ENCODE results near the gene LGR4.
A peak's percentile ranks its signal among the peaks of the same experiment; 100 is the strongest.

Gene LGR4

DNA sequence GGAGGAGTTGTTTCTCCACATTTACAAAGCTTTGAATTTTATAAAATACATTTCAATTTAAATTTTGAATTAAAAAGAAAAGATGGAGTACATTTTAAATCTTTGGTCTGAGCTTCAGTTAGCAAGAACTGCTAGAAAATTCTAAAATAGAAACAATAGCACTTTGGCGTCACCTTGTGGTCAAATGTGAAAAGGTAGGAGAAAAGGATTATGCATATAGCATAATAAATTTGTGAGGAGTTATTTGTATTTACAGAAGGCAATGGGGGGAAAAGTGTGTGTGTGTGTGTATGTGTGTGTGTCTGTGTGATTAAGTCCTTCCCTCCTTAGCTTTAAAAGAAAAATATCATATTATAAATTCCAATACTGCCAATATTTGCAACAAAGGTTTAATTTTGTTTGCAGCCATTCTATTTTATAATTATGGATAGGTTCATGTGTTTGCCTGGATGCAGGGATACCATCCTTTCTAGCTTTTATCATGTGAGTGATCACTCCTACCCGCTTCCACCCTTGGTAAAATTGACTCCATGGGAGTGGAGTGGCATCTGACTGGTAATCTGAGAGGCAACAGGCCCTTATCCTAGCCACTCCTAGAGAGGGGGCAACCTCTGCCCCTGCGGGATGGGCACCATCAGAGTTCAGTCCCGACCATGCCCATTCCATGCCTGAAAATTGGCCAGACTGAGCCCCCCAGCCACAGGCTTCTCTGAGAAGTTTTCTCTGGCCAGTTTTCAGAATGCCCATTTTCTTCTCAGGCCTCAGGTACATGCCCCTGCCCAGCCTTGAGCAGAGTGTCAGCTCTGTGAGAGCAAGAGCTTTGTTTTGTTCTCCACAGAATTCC is 13.6 kb upstream of the LGR4 start:
- DNase-seq: peak; percentile 49

DNA sequence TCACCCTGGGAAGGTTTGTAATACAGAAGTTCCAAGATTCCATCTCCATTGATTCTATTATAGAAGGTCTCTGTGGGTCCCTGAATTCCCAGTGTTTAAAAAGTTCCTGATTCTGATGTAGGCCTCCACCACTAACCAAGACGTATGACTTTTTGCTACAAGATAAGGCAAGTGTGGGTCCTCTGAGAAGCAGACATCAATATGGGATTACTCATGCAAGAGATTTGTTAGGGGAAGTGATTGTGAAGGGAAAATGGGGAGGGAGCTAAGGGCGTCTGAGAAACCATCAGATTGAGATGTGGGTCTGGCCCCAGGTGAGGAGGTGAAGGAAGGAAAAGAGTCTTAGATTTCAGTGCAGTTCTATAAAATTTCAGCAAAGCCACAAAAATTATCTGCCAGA is 10.2 kb upstream of the LGR4 start:
- no peak for DNase-seq

DNA sequence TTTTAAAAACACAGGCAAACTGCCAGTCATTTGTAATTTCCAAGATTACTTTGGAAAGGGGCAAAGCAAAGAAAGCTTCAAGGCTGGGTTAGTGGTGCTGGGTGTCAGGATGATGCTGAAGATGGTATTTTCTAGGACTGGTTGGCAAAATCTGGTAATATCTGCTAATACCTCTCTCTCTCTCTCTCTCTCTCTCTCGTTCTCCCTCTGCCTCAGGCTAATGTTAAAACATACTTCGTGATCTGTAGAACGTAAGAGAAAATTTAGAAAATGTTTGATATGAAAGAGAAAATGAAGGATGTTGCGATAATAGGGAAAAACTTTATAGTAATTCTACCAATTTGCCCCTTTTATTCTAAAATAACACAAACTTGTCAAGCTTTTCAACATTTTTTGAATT is 9.4 kb upstream of the LGR4 start:
- no peak for DNase-seq

DNA sequence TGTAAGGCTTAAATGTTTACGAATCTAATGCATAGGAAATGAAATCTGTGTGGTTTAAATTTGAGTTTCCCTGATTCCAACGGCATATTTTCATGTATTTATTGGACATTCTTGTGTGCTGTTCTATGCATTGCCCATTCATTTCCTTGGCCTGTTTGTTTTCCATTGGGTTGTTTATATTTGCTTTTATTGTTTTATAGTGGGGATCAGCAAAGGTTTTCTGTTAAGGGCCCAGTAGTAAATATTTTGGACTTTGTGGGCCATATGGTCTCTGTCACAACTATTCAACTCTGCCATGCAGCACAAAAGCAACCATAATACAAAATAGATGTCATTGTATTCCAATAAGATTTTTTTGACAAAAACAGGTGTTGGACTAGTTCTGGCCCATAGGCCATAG is 5.2 kb upstream of the LGR4 start:
- DNase-seq: no peak

DNA sequence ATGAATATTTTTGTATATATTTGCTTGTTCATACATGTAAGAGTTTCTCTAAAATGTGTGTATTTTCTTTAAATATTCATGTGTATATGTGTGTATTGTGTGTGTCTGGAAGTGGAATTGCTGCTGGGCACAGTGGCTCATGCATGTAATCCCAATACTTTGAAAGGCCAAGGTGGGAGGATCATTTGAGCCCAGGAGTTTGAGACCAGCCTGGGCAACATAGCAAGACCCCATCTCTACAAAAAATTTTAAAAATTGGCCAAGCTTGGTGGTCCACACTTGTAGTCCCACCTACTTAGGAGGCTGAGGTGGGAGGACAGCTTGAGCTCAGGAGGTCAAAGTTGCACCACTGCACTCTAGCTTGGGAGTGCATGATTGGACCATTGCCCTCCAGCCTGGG is 4.7 kb upstream of the LGR4 start:
- no peak for DNase-seq

DNA sequence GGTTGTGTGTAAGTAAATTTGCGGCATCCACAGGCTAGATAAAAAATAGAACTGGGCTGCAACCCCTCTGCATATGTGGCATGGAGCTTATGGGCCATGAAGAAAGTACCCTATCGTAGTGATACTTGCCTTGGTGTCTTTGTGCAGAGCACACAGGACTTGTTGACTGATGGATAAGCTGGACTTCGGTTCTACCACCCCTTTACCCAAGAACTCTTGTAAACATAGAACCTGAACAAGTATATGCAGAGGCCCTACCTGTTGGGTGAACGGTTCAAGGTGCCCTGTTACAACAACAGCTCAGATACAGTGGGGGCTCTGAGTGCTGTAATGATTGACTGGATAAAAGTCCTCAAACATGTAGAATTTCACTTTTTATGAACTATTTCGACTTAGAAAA is 3.0 kb upstream of the LGR4 start:
- DNase-seq: no peak

DNA sequence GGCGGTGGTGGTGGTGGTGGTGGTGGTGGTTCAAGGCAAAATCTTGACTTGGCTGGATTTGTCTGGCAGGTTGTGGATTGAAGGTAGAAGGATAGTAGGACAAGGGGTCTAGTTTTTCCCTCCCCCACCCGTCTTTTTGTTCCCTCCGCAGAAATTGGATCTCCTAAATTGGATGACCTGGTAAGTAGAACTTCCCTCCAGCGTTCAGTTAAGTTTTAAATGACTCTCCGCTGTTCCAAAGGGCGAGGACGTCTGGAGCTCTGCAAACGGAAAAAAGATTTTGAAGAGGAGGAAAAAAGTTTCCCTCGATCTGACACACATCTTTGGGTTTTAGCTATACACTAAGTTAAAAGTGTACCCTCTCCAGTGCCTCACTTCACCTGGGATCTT is 422 bp upstream of the LGR4 start:
- no peak for DNase-seq

DNA sequence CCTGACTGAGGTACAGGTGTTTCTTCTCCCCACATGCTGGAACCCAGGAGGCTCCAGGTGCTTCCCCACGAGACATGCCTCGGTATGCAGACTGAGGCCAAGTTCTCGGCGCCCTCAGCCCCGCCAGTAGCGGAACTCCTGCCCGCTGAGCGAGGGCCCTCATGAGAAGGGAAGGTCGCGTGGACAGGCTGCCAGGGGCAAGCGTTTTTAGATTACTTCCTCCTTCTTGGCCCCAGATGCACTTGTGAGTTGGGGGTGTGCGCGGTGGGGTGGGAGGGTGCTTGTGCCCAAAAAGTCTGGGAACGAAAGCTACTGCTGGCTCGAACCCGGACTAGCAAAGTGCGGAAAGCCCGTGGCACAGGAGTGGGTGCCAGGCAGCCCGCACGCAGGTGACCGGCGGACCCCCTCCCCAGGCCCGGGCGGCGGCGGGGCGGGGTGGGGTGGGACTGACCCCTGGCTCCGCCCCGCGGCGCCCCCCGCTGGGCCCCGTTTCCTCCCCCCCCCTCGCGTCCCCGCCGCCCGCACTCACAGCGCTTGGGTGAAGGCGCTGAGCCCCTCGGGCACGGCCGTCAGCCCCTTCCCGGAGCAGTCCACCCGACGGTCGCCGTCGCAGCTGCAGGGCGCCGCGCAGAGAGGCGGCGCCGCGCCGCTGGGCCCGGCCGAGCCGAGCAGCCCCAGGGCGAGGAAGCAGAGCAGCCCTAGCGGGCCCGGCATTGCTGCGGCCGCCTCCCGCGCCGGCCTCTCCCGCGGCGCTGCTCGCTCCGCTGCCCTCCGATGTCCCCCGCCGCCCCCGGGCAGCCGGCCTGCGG is 797 bp downstream of the LGR4 start:
- no peak for DNase-seq

DNA sequence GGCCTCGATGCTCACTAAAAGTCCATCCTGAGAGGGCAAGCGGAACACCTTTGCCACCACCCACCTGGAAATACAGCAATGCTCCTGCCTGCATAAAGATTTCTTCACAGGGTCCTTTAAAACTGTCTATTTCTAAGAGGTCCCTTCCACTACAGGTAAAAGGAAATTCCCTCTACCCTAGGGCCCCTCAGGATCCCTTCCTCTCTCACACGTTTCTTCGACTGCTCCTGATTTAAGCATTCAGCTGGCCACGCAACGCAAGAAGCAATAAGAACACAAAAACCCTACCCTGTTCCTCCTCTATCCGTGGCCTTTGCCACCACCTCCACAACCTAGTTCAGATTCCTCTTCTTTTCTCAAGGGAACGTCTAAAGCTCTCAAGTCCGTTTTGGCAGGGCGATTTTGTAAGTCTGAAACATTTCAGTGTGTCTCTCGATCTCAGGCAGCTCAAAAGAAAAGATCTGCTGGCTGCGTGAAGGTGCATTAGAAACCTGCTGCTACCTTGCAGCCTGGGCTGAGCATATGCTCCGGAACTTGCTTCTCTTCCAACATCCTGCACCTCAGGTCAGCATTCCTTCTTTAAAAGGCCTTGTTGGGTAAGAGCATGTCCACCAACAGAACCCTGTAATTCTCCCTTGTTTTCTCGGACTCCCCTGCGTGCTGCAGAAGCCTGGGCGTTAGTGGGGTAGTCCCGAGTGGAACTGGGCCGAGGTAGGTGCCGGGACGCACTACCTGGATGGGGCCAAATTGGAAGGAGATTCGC is 1.6 kb downstream of the LGR4 start:
- DNase-seq: no peak

DNA sequence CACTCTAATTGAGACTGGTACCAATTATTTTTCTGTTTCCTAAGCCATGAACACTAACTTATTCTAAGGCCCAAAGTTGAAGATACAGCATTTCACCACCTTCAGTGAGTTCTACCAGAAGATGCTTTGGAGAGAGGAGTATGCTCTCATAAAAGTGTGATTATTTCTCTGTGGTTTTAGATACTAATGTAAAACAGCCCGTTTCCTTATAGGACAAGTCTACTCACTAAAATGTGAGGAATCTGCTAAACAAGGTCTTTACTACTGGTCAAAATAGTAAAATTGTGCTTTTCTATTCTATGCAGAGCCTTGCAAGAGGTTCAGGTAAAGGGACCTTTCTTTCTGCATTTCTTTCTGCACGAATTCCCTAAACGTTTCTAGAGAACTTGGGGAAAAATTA is 2.4 kb downstream of the LGR4 start:
- no peak for DNase-seq

DNA sequence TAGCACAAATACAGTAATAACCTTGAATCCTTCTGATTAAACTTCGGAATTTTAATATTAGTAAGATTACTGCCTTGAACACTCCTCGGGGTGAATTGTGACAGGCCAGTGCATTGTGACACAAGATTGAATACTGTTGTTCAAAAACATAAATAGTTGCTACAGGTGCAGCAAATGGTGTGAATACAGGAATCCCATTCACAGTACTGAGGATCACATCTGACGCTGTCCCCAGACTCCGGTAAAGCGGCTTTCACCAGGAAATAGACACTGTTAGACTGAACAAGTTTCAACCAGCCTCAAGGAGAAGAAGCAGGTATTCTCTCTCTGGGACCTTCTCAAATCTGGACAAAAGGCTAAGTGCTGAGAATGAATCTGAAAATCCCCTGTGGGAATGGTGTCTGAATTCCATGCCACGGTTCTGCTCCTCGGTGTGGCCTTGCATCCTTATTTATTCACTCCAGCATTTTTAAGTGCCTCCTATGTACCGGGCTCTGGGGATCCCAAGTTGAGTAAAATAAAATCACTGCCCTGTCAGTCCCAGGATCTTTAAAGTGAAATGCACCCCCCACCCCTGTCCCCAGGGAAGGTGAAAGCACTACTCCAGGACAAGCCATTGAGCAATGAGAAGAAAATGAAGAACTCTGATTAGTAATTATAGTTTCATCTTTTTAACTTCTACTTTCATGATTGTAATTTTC is 3.4 kb downstream of the LGR4 start:
- DNase-seq: no peak

DNA sequence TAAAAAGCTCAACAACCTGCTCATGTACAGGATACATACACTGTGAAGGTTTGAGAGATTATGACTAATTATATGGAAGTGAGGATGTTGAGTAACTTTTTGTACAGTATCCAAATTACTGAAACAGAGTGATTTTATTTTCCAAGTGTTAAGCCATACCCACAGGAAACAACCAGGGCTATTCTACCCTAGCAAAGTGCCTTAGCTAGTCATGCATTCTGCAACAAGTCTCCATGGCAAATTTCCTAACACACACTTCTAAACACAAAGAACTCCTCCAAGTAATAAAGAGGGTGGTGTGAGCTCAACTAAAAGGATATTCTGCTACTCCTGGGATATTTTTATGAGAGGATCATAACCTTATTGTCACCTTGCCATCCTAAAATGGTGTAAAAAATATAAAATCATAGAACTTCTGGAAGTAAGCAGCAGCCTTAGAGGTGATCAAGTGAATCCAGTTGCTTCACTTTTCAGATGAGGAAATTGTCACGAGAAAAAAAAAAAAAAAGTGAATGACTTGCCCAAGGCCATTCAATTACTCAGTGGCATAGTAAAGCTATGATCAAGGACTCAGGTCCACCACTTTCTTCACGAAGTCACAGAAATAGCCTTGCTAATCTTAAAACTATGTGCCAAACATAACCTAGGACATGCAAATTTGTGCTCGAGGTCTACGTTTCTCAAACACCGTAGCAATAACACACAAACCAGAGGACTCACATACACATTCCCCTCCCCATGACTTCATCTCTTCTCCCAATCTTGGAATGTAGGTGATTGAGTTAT is 4.2 kb downstream of the LGR4 start:
- no peak for DNase-seq

DNA sequence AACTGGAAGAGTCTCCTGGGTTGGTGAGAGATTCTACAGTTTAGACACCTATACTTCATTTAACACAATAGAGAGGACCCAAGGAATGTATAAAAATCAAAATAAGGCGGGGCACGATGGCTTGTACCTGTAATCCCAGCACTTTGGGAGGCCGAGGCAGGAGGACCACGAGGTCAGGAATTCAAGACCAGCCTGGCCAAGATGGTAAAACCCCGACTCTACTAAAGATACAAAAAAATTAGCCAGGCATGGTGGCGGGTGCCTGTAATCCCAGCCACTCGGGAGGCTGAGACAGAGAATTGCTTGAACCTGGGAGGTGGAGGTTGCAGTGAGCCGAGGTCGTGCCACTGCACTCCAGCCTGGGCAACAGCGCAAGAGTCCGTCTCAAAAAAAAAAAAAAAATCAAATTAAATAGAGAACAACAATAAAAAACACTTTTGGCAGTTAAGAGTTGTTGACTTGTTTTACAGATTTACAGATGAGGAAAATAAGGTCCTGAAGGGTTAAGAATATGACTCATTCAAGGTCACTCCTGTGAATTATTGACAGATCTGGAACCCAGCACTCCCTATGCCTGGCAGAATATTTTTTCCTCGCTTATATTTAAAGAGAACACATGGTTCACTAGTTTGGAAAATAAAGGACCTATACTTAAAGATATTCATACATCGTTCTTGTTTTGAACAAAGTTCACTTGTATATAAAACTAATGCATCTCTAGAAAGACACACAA is 5.2 kb downstream of the LGR4 start:
- no peak for DNase-seq

DNA sequence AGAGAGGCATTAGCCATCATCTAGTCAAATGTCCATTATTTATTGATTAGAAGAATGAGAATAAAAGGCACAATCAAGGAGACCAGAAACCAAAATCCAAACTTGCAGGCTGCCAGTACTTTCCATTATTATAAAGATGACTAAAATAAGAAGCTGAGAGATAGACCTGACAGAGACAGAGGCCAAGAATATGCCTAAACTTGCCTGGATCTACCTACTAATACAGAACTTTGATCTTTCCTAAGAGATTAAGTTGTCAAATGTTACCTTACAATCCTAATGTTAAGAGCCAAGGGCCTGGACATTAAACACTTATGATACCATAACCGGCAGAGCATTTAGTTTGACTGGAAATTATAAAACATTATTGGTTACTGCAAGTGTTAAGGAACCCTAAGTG is 6.2 kb downstream of the LGR4 start:
- no peak for DNase-seq

DNA sequence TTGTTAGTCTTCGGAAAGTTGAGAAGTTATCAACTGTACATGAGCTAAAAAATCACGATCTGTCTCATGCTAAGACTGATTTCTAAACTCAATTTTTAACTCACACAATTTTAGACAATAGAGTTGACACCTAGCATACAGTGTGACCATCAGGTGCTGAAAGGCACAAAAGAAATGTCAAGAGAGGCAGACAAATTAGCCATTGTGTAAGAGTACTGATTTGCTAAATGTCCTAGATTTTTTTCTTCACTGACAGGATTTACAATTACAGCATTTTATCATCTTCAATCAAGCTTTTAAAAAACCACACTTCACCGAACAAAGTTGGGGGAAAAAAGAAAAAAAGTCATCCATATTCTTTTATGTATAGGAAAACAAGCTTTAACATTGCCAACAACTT is 7.0 kb downstream of the LGR4 start:
- DNase-seq: no peak

DNA sequence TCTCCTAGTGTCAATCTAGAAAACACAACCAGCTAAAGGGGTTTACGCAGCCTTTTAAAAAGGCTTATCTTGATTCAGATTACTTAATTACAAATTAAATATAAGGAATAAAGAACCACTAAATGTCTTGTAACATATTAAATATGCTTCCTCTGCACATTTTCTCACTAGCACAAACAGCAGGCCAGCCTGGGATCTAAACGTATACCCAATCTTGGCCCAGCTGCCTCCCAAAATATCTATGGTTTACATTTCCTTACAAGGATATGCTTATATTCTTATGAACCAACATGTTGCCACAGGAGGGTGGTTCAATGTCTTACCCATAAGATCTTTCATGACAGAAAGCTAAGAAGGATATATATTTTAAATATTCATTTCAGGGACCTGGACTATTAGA is 7.7 kb downstream of the LGR4 start:
- DNase-seq: no peak

DNA sequence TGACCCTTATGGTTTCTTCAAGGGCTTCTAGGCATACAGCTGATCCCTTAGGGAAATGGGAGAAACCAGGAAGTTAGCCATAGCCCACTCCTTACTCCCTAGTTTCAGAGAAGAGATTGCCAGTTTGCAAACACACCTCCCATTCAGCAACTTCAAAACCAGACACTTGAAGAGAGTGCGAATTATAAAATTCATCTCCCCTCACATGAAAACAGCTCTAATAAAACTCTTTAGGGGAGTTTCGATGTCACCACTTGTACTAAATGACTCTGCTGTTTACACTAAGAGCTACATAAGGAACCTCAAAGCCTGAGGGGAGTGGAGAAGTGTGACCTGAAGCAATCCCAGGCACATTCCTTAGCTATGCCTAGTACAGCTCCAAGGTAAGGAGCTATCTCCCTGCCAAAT is 8.3 kb downstream of the LGR4 start:
- DNase-seq: no peak

DNA sequence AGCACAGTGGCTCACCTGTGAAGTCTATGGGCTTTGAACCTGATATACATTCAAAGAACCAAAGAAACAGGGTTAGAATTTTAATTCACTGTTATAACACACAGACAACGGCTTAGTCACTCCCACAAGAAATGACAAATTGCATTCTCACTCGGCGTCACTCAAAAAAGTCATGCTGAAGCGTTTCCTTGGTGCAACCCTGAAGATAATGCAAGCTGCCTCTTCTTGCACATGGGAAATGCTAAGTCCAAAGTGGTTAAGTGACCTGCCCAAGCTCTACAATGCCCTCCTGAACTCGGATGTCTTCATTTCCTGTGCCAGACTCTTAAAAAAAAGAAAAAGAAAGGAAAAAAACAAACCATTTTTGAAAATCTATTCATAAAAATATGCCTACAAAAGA is 10.0 kb downstream of the LGR4 start:
- DNase-seq: no peak

DNA sequence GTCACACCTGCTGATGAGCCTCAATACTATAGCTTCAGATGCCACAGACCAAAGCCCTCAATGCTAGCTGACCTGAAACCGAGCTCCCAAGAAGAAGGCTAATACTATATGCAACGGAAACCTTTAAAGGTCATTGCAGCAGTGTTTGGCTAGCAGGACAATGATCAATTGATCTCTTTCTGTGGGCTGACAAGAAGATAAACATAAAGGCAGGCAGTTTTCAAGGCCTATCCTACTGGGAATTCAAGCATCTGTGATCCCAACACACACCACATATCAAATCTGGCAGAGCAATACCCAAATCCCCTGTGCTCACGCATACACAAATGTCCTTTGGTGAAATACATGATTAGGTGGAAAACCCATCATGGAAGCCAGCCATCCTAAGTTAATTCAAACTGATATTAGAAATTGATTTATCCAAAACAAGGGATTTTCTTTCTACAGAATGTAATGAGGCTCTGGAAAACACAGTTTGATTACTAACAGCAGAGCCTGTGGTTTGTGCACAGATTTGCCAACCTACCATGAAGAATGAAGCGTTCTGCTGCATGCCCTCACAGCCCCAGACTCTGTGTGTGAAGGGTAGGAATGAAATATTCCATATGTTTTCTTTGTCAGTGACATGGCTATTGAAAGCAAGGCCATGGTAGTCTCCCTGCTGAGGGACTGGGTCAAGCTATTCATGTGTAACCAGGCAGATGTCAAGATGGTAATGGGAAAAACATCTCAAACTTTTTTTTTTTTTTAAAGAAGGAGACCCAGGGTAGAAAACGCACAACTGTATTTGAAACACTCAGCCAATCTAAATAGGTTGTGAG is 12.2 kb downstream of the LGR4 start:
- no peak for DNase-seq

DNA sequence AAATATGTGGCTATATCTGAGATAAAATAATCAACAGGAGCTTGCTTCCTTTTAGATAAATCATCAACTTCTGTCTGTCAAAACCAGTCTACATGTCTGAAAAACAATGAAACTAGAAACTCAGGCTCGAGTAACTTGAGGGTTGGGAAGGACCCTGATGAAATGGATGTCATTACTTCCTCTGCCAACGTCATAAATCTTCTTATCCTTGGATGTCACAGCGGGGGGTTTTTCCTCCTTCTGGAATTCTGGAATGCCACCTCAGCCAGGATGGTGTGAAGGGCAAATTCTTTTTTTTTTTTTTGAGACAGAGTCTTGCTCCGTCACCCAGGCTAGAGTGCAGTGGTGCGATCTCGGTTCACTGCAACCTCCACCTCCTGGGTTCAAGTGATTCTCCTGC is 13.4 kb downstream of the LGR4 start:
- DNase-seq: no peak

DNA sequence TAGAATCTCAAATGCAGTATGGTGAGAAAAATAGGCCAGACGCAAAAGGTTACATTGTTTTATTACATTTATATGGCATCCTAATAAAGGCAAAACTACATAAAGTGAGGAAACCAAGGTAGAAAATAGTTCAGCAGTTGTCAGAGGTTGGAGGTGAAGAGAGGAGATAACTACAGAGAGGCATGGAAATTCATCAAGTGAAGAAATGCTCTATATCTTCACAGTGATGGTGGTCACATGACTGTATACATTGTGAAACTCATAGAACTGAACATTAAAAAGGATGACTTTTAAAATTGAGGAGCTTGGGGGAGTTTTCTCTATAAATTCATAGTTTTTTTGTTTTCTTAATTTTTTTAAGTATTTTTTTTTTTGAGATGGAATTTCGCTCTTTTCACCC is 14.4 kb downstream of the LGR4 start:
- DNase-seq: no peak

Data from NCI-H1105 (cell line).